Neural cell (in vitro differentiated cells): Measurements from ENCODE around the gene NUP107. TPM values are rescaled to one million over a fixed set of nuclear protein-coding genes. Genes with fewer than 3 reads are reported as not detected.

Experiments
- H2AFZ ChIP-seq: fragments of 200-600, 300-800 bp; sonication (generic), shearing (Covaris generic); 2 replicates; pipeline ENCODE4 v1.6.0; 2014; ENCODE audit warnings: low read depth, mild to moderate bottlenecking, antibody characterized with exemption, low read length, moderate library complexity
- H3F3A ChIP-seq: fragments of 200-600 bp; shearing (Covaris generic); 2 replicates; pipeline ENCODE4 v1.6.1; 2016; ENCODE audit warnings: mild to moderate bottlenecking, moderate library complexity, mixed read lengths, antibody characterized with exemption, low read length; ENCODE audit not compliant: insufficient read depth, poor library complexity, severe bottlenecking
- H3K27ac ChIP-seq: fragments of 200-600, 300-800 bp; sonication (generic), shearing (Covaris generic); 2 replicates; pipeline ENCODE4 v1.5.1; 2014; ENCODE audit warnings: mild to moderate bottlenecking, low read length, moderate library complexity
- H3K27me3 ChIP-seq: fragments of 300-800, 200-600 bp; sonication (generic), shearing (Covaris generic); 2 replicates; pipeline ENCODE4 v1.6.0; 2014; ENCODE audit warnings: mild to moderate bottlenecking, low read depth, low read length, moderate library complexity; ENCODE audit not compliant: insufficient read depth
- H3K36me3 ChIP-seq: fragments of 300-800, 200-600 bp; sonication (generic), shearing (Covaris generic); 2 replicates; pipeline ENCODE4 v1.5.1; 2014; ENCODE audit warnings: mild to moderate bottlenecking, antibody characterized with exemption, low read length, moderate library complexity; ENCODE audit not compliant: insufficient read depth
- H3K4me2 ChIP-seq: fragments of 300-800, 200-600 bp; sonication (generic), shearing (Covaris generic); 2 replicates; pipeline ENCODE4 v1.6.0; 2014; ENCODE audit warnings: mild to moderate bottlenecking, low read length
- H3K4me3 ChIP-seq: fragments of 300-800, 200-600 bp; sonication (generic), shearing (Covaris generic); 2 replicates; pipeline ENCODE4 v1.5.1; 2014; ENCODE audit warnings: mild to moderate bottlenecking, low read length, moderate library complexity
- H3K79me2 ChIP-seq: fragments of 200-600 bp; shearing (Covaris generic); replicated peaks from 2 replicates; pipeline ENCODE4 v1.6.0; 2014; ENCODE audit warnings: mild to moderate bottlenecking, low read length, moderate library complexity; ENCODE audit not compliant: insufficient read depth
- H3K9ac ChIP-seq: fragments of 300-800, 200-600 bp; sonication (generic), shearing (Covaris generic); 2 replicates; pipeline ENCODE4 v1.6.1; 2016; ENCODE audit warnings: mild to moderate bottlenecking, low read length, mixed read lengths
- H3K9me2 ChIP-seq: fragments of 200-600 bp; shearing (Covaris generic); 2 replicates; pipeline ENCODE4 v1.6.1; 2016; ENCODE audit warnings: mild to moderate bottlenecking, low read length, mixed read lengths; ENCODE audit not compliant: insufficient read depth
- H3K9me3 ChIP-seq: fragments of 200-600, 300-800 bp; sonication (generic), shearing (Covaris generic); 2 replicates; pipeline ENCODE4 v1.6.1; 2016; ENCODE audit warnings: mild to moderate bottlenecking, mixed run types, low read length, moderate library complexity, mixed read lengths
- H4K20me1 ChIP-seq: fragments of 200-600 bp; shearing (Covaris generic); 2 replicates; pipeline ENCODE4 v1.6.1; 2016; ENCODE audit warnings: mild to moderate bottlenecking, mixed run types; ENCODE audit not compliant: insufficient read depth
- CTCF ChIP-seq: fragments of 450-650 bp; IDR thresholded peaks from 2 replicates; pipeline ENCODE4 v1.5.1; 2014; ENCODE audit warnings: antibody characterized with exemption, mild to moderate bottlenecking, moderate library complexity; ENCODE audit not compliant: poor library complexity, severe bottlenecking
- EP300 ChIP-seq: fragments of 450-650 bp; conservative IDR thresholded peaks from 2 replicates; pipeline ENCODE4 v1.6.1; 2014; ENCODE audit warnings: antibody characterized with exemption, mild to moderate bottlenecking, moderate library complexity; ENCODE audit not compliant: poor library complexity, severe bottlenecking
- EZH2 ChIP-seq: fragments of 200-600, 300-800 bp; shearing (Covaris generic), sonication (generic); IDR thresholded peaks from 2 replicates; pipeline ENCODE4 v1.6.1; 2014; ENCODE audit warnings: antibody characterized with exemption, low read length, borderline replicate concordance, mild to moderate bottlenecking; ENCODE audit not compliant: insufficient read depth, poor library complexity, severe bottlenecking
- MXI1 ChIP-seq: fragments of 450-650 bp; conservative IDR thresholded peaks from 2 replicates; pipeline ENCODE4 v1.6.1; 2014; ENCODE audit warnings: antibody characterized with exemption, mild to moderate bottlenecking; ENCODE audit not compliant: poor library complexity, severe bottlenecking
- POLR2AphosphoS5 ChIP-seq: IDR thresholded peaks from 2 replicates; pipeline ENCODE4 v1.6.1; 2012
- RAD21 ChIP-seq: fragments of 450-650 bp; conservative IDR thresholded peaks from 2 replicates; pipeline ENCODE4 v1.6.1; 2014; ENCODE audit warnings: antibody characterized with exemption, mild to moderate bottlenecking, moderate library complexity
- SMC3 ChIP-seq: fragments of 450-650 bp; conservative IDR thresholded peaks from 2 replicates; pipeline ENCODE4 v1.6.1; 2014; ENCODE audit warnings: antibody characterized with exemption, mild to moderate bottlenecking, moderate library complexity; ENCODE audit not compliant: poor library complexity
- TAF1 ChIP-seq: IDR thresholded peaks from 2 replicates; pipeline ENCODE4 v1.6.1; 2012; ENCODE audit warnings: low read depth
- polyA plus RNA-seq: library from polyadenylated mRNA; depleted of rRNA; stranded (reverse); fragments of >200 nt; gene quantifications from 2 replicates; pipeline ENCODE4 v1.2.3, GENCODE V29; 2014
- TF ChIP-seq, protein P1 (sequence below): IDR thresholded peaks from 2 replicates; pipeline ENCODE4 v1.6.1; 2012; ENCODE audit warnings: borderline replicate concordance

The NUP107 gene
- polyA plus RNA-seq, 1 donor from 2014 or later: 64.1 TPM

DNA sequence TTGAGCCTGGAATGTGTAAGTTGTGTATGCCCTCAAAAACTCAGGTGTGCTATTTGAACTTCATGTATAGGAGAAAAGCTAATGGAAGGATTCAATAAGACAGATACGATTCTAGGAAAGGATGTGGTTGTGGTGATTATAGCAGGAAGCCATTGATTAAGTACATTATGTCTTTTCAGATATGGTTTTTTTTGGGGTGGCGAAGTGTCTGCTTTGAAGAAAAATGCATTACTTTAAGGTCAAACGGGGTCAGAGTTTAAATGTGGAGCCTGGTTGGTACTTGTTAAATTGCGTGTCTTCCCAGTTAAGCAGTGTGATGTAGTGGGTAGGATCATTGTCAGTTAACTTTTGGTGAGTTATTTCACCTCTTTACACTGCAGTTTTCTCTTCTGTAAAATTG is 13.0 kb upstream of the NUP107 start:
- H3K4me3 ChIP-seq: no peak overlapping the region
- no peaks in the 10 kb centered on the region for H3K27me3 ChIP-seq
- no peak overlapping the region for H3K9ac ChIP-seq
- H3K4me2 ChIP-seq: no peak overlapping the region
- H3K27ac ChIP-seq: no peak overlapping the region
- H4K20me1 ChIP-seq: no peaks in the 10 kb centered on the region
- no peaks in the 10 kb centered on the region for H3K36me3 ChIP-seq
- no peaks in the 10 kb centered on the region for H3K79me2 ChIP-seq
- TF ChIP-seq EZH2 (no peak), MXI1 (no peak), TAF1 (no peak), SMC3 (no peak), CTCF (no peak), EP300 (no peak), RAD21 (no peak), POLR2AphosphoS5 (no peak)
- TF ChIP-seq, protein P1, sequence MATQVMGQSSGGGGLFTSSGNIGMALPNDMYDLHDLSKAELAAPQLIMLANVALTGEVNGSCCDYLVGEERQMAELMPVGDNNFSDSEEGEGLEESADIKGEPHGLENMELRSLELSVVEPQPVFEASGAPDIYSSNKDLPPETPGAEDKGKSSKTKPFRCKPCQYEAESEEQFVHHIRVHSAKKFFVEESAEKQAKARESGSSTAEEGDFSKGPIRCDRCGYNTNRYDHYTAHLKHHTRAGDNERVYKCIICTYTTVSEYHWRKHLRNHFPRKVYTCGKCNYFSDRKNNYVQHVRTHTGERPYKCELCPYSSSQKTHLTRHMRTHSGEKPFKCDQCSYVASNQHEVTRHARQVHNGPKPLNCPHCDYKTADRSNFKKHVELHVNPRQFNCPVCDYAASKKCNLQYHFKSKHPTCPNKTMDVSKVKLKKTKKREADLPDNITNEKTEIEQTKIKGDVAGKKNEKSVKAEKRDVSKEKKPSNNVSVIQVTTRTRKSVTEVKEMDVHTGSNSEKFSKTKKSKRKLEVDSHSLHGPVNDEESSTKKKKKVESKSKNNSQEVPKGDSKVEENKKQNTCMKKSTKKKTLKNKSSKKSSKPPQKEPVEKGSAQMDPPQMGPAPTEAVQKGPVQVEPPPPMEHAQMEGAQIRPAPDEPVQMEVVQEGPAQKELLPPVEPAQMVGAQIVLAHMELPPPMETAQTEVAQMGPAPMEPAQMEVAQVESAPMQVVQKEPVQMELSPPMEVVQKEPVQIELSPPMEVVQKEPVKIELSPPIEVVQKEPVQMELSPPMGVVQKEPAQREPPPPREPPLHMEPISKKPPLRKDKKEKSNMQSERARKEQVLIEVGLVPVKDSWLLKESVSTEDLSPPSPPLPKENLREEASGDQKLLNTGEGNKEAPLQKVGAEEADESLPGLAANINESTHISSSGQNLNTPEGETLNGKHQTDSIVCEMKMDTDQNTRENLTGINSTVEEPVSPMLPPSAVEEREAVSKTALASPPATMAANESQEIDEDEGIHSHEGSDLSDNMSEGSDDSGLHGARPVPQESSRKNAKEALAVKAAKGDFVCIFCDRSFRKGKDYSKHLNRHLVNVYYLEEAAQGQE: no peak
- no peak overlapping the region for H2AFZ ChIP-seq
- no peaks in the 10 kb centered on the region for H3K9me2 ChIP-seq
- H3K9me3 ChIP-seq: no peaks in the 10 kb centered on the region
- no peaks in the 10 kb centered on the region for H3F3A ChIP-seq

GRCh38 chr12:68674376-68674775 is 12.4 kb upstream of the NUP107 start:
- H3K4me3 ChIP-seq: no peak overlapping the region
- H4K20me1 ChIP-seq: no peaks in the 10 kb centered on the region
- no peak overlapping the region for H3K9ac ChIP-seq
- TF ChIP-seq CTCF (no peak), EZH2 (no peak), MXI1 (no peak), RAD21 (no peak), SMC3 (no peak), TAF1 (no peak)
- TF ChIP-seq, protein P1: no peak
- no peaks in the 10 kb centered on the region for H3K79me2 ChIP-seq
- H3K9me3 ChIP-seq: no peaks in the 10 kb centered on the region
- H2AFZ ChIP-seq: no peak overlapping the region
- no peaks in the 10 kb centered on the region for H3F3A ChIP-seq
- no peak overlapping the region for H3K4me2 ChIP-seq
- H3K27me3 ChIP-seq: no peaks in the 10 kb centered on the region
- no peaks in the 10 kb centered on the region for H3K36me3 ChIP-seq
- no peaks in the 10 kb centered on the region for H3K9me2 ChIP-seq
- H3K27ac ChIP-seq: no peak overlapping the region
